IMR-90 (cell line): ENCODE measurements around the gene PAEP.
"Not testable (repeated sequence)": the region's sequence is repeated elsewhere in the genome, so short reads cannot be mapped to it uniquely, and the experiment has no call there.

Experiments
- BHLHE40 ChIP-seq: fragments of 150-350 bp; IDR thresholded peaks from 2 replicates; pipeline ENCODE4 v1.6.1; 2016; ENCODE audit warnings: mild to moderate bottlenecking, low read depth, low read length
- CTCF ChIP-seq: conservative IDR thresholded peaks from 2 replicates; pipeline ENCODE4 v1.5.1; 2012; ENCODE audit warnings: mild to moderate bottlenecking, low read depth, low read length, improper control_type of control experiment
- POLR2A ChIP-seq: IDR thresholded peaks from 2 replicates; pipeline ENCODE4 v1.6.1; 2012; ENCODE audit warnings: mild to moderate bottlenecking, low read depth, low read length
- RCOR1 ChIP-seq: IDR thresholded peaks from 2 replicates; pipeline ENCODE4 v1.6.1; 2012; ENCODE audit warnings: mild to moderate bottlenecking, low read length, improper control_type of control experiment; ENCODE audit not compliant: insufficient replicate concordance
- SMC3 ChIP-seq: fragments of 150-350 bp; IDR thresholded peaks from 2 replicates; pipeline ENCODE4 v1.6.1; 2016; ENCODE audit warnings: low read depth, mild to moderate bottlenecking, antibody characterized with exemption, low read length, moderate library complexity

- TF ChIP-seq RCOR1, CTCF, BHLHE40, SMC3, POLR2A: not testable (repeated sequence)
Observed at GRCh38 chr9:135549478-135550343, 11.8 kb upstream of the PAEP start.
